DMS53 treated with DMSO at 0.1 percent for 48 hours (cell line): ENCODE data around the gene CDH4.

ENCODE experiments used
- DNase-seq: peaks from one replicate; lab custom pipeline; 2025; ENCODE audit not compliant: unreplicated experiment; lab: John Stamatoyannopoulos, UW

CDH4 gene

GRCh38 chr20:61912665-61913422, 660.8 kb downstream of the CDH4 start:
- no peak for DNase-seq

DNA sequence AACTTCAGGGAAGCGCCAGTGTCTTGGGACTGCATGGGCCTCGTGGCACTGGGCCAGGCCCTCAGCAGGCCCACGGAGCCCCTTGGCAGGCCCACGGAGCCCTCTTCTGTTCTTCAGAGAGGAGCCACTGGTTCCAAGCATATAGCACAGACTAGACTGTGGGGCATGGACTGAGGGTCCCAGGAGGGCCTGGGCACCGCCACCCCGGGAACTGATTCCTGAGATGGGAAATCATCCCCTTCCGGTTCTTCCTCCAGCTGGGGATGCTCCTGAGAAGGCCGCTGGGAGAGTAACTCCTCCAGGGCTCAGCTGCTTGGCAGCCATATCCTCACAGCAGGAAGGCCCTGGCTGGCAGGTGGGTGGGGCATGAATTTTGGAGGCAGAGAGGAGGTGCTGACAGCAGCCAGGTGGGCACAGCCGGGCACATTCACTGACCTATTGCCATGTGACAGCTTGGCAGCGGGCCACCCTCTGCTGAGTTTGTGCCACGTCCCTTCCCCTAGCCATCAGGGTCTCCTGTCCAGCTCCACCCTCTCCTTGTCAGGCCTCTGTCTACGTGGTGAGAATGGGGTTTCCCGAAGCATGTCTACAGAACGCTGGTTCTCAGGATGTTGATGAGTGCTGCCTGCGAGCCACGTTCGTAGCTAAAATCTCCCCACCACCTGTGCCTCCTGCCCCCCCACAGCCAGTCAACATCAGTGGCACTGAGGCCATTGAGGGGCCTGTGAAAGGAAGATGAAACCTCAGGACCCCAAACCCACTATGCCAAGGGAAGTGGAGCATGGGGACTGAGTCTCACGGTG, 661.6 kb downstream of the CDH4 start:
- DNase-seq = no peak

DNA sequence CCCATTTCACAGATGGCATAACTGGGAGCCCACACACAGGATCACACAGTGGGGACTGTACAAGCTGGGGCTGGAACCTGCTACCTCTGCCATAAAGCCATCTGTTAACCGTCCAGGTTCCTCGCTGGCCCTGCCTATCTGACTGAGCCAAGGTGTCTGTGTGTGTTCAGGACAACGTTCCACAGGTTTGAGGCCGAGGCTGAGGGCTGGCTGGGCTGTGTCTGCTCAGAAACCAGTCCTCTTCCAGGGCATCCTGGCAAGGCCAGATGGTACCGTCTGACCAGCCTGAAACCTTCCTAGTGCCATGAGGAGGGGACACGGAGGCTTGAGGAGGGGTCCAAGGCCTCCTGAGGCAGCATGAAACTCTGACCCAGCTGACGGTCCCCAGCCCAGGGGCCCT, 663.0 kb downstream of the CDH4 start:
- no peak for DNase-seq

DNA sequence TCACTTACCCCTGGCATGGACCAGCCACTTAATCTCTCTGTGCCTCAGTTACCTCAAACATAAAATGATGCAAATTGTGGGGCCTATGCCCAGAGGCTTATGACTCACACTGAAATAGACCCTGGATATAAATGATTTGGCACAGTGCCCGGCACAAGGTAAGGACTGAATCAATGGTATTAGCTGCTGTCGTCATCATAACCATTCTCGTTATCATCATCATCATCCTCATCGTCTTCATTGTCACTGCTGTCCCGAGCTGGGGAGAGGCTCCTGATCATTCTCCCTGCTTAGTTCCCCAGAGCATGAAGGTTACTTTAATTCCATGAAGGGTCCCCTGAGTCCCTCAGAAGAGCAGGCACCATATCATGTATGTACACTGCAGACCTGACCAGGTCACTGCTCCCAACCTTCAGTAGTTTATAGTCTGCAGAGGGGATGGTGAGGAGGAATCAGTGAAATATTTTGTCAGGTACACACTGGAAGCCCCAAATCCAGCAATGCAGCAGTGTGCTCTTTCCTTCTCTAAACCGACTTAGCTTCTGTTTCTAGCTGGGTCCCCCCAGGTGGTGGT, 664.3 kb downstream of the CDH4 start:
- no peak for DNase-seq

DNA sequence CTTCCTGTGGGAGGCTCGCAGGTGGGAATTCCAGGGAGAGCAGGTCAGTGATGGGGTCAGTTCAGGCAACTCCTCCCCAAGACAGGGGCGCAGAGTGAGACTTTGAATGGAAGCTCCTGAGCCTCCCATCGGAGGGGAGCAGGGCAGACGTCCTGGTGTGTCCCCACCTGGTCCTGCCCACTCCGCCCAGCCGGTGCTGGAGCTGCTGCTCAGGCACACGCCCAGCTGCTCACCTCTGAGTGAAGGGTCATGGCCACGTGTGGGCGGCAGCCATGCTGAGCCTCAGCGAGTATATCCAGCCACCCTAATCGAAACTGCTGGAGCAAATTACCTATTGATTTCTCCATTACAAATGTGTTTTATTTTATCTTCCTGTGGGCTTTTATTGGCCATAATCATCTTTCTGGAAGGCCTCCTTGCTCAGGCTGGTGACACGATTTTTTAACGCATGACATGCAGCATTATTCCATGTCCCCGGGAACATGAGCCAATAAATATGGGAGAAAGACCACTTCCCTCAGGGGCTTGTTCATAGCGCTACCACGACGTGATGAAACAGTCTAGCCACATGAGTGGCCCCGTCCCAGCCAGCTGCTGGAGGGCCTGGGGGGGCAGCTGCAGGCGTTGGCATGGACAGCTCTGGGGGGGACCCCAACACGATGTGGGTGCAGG, 665.5 kb downstream of the CDH4 start:
- no peak for DNase-seq

- DNase-seq = no peak
Observed at GRCh38 chr20:61918548-61918947, 666.5 kb downstream of the CDH4 start.

- no peak for DNase-seq
Observed at GRCh38 chr20:61919239-61919638, 667.2 kb downstream of the CDH4 start.

GRCh38 chr20:61919675-61920365, 667.8 kb downstream of the CDH4 start:
- DNase-seq = no peak

- no peak for DNase-seq
Observed at GRCh38 chr20:61922411-61922810, 670.4 kb downstream of the CDH4 start.

DNA sequence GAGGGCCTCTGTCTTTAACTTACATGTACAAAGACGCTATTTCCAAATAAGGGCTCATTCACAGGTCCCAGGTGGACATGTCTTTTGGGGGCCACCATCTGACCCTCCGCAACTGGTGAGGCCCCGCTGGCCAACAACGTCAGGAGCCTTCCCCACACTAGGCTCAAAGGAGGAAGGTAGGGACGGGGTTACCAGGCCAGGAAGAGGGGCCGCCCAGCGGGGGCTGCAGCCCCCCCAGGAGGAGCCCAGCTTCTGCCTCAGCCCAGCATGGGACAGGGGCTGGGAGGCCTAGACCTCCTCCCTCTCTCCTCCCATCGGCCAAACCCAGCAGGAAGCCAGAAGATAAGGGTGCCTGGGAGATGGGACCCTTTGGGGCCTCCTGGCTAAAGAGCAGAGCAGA, 670.9 kb downstream of the CDH4 start:
- no peak for DNase-seq

DNA sequence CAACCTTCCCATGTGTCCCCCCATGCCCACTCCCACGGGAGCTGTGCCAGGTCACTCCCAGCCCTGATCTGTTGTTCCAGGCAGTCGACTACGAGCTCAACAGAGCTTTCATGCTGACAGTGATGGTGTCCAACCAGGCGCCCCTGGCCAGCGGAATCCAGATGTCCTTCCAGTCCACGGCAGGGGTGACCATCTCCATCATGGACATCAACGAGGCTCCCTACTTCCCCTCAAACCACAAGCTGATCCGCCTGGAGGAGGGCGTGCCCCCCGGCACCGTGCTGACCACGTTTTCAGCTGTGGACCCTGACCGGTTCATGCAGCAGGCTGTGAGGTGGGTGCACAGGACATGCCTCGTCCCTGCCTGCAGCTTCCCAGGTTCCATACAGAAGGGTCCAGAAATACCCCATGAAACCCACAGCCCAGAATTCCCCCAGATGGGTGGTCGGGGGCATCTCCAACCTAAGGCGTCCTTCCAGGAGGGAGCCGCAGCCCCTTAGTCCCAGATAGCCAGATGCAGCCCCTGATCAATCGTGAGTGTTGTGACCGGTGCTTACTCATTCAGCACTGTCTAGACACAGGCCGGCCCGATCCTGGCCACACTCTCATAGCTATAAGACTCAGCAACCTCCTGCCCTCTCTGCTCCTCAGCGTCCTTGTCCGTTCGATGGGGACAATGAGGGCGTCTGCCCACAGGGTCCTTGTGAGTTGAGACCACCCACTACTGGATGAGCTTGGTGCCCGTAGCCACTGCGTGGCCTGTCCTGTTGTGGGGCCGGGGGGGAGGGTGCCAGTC, 671.5 kb downstream of the CDH4 start:
- no peak for DNase-seq

DNA sequence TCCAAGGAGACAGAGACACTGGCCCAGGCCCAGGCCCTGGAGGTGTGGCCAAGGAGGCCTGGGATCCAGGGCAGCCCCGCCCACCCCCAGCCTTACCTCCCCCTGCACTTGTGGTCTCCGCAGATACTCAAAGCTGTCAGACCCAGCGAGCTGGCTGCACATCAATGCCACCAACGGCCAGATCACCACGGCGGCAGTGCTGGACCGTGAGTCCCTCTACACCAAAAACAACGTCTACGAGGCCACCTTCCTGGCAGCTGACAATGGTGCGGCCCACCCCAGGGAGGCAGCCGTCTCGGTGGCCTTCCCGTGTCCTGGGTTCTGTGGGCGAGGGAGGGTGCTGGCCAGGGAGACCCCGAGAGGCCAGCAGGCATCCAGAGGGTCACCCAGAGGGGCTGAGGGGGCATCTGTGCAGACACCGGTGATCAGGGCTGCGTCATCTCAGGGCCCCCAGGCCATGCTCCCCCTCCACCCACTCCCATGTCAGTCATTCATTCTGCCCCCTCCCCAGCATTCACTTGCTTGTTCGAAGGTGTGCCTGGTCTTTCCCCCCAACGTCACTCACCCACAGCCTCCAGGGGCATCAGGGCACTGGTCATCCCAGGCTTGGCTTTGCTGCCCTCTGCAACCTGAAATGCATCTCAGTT, 672.3 kb downstream of the CDH4 start:
- DNase-seq = no peak

- no peak for DNase-seq
Observed at GRCh38 chr20:61924858-61925554, 672.9 kb downstream of the CDH4 start.

DNA sequence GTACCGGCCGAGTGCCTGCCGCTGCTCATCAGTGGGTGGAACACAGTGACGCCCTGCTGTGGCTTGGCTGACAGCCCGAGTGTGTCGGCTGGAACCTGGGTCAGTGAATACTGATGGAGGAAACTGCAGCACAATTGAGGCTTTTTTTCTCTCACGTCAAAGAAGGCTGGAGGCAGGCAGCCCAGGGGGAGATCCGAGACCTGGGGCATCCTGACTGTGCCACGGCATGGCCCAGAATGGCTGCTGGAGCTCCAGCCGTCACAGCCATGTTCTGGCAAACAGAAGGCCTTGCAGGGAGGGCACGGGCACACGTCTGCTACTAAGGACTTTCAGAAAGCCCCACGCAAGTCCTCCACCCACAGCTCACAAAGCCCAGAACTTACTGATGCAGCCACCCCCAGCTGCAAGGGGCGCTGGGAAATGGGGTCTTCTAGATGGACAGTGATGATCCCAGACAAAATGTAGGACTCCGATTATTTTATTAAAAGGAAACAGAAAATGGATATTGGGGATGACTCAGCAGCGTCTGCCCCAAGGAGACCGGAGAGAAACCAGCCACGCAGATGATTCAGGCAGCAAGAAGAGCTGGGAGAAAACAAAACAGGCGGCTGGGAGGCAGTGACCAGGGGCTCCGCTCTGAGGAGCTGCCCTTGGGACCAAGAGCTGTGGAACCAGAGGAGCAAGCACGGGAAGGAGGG, 673.6 kb downstream of the CDH4 start:
- DNase-seq = no peak

DNA sequence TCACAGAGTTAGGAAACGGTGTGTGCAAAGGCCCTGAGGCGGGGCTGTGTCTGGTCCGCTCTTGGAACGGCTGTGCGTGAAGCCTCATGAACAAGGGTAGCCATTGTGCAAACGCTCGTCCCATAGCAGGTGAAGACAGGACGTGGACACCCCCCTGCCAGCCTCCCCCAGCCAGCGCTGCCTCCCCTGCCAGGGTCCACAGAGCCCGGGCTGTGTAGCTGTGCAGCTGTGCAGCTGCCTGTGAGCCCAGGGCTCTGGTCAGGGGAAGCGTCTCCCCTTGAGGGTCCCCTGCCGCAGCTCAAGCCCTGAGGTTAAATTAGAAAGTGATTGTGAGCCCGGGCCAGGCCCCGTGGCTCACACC, 674.2 kb downstream of the CDH4 start:
- DNase-seq = no peak

- DNase-seq = no peak
Observed at GRCh38 chr20:61926796-61927192, 674.7 kb downstream of the CDH4 start.

GRCh38 chr20:61927193-61927825, 675.2 kb downstream of the CDH4 start:
- DNase-seq = no peak
